Loucy (cell line): ENCODE data around the gene RCOR1.

Experiments
- CTCF ChIP-seq: fragments of 200-600 bp; sonication (generic); conservative IDR thresholded peaks from 2 replicates; pipeline ENCODE4 v1.5.1; 2014; ENCODE audit warnings: mild to moderate bottlenecking, antibody characterized with exemption, low read length
- EZH2phosphoT487 ChIP-seq: fragments of 200-600 bp; IDR thresholded peaks from 2 replicates; pipeline ENCODE4 v1.6.1; 2018; ENCODE audit warnings: antibody characterized with exemption, mild to moderate bottlenecking, moderate library complexity, borderline replicate concordance

GRCh38 chr14:102578821-102579220 lies 13.6 kb upstream of the RCOR1 start:
- TF ChIP-seq EZH2phosphoT487 (no peak), CTCF (no peak)
